Caco-2 (cell line): ENCODE measurements around the gene CREB3L2. TPM values are rescaled to one million over a fixed set of nuclear protein-coding genes. Genes with fewer than 3 reads are reported as not detected.

ENCODE experiments used
- BruUV-seq: library from RNA; stranded (reverse); fragments of 400-500 nt; replicated peaks from 2 replicates; lab custom pipeline; 2021; lab: Mats Ljungman, UMichigan
- CTCF ChIA-PET: fragments of 300-600 bp; sonication (Branson Sonifier 250); formaldehyde crosslinking; loops from one replicate; lab custom pipeline; 2022; ENCODE audit warnings: antibody characterized with exemption; lab: Charles Lee
- POLR2A ChIA-PET: fragments of 300-600 bp; sonication (Branson Sonifier 250); formaldehyde crosslinking; loops from one replicate; lab custom pipeline; 2022; ENCODE audit warnings: antibody characterized with exemption; lab: Charles Lee
- DNase-seq, 2 experiments: peaks; one replicate each; pipeline versions ENCODE4 v3.0.0 to v3.0.0-alpha.2; 2020 to 2022
- H3K27me3 ChIP-seq: replicated peaks from 2 replicates; pipeline ENCODE4 v1.6.0; 2011; ENCODE audit warnings: low read length; ENCODE audit not compliant: control insufficient read depth, insufficient read depth
- H3K36me3 ChIP-seq: 2 replicates; pipeline ENCODE4 v1.5.1; 2011; ENCODE audit warnings: low read length; ENCODE audit not compliant: control insufficient read depth, insufficient read depth
- H3K4me1 ChIP-seq: fragments of 250-450 bp; sonication (Bioruptor Pico); 2 replicates; pipeline ENCODE4 v1.5.1; 2020; ENCODE audit warnings: mild to moderate bottlenecking
- H3K4me3 ChIP-seq: 2 replicates; pipeline ENCODE4 v1.5.1; 2011; ENCODE audit warnings: low read depth, mild to moderate bottlenecking, control low read depth, low read length
- H3K9me3 ChIP-seq: fragments of 250-450 bp; sonication (Bioruptor Pico); 2 replicates; pipeline ENCODE4 v1.5.1; 2020; ENCODE audit warnings: mild to moderate bottlenecking, moderate library complexity
- H3K27ac Mint-ChIP-seq: one replicate; pipeline ENCODE4 v1.8.0; 2022; ENCODE audit warnings: mixed read lengths; ENCODE audit not compliant: unreplicated experiment
- H3K27me3 Mint-ChIP-seq: one replicate; pipeline ENCODE4 v1.8.0; 2022; ENCODE audit warnings: mixed read lengths; ENCODE audit not compliant: insufficient read depth, unreplicated experiment
- H3K36me3 Mint-ChIP-seq: one replicate; pipeline ENCODE4 v1.8.0; 2022; ENCODE audit warnings: mild to moderate bottlenecking, mixed read lengths; ENCODE audit not compliant: insufficient read depth, unreplicated experiment
- H3K4me1 Mint-ChIP-seq: one replicate; pipeline ENCODE4 v1.8.0; 2022; ENCODE audit warnings: low read depth, mixed read lengths; ENCODE audit not compliant: unreplicated experiment
- H3K4me3 Mint-ChIP-seq: one replicate; pipeline ENCODE4 v1.8.0; 2022; ENCODE audit warnings: mild to moderate bottlenecking, moderate library complexity, mixed read lengths; ENCODE audit not compliant: unreplicated experiment
- H3K9me3 Mint-ChIP-seq: one replicate; pipeline ENCODE4 v1.8.0; 2022; ENCODE audit warnings: mixed read lengths; ENCODE audit not compliant: unreplicated experiment
- CTCF ChIP-seq, 2 experiments: fragments of 200-600 bp in 1 of 2; IDR thresholded peaks; 1 replicate in 1 of 2; 2 replicates in 1 of 2; pipeline versions ENCODE4 v1.5.1 to v1.8.0; 2011 to 2022; ENCODE audit warnings: antibody characterized with exemption in 1 of 2, control low read depth in 1 of 2, inconsistent platforms in 1 of 2, low read depth in 1 of 2, low read length in 1 of 2, mild to moderate bottlenecking in 1 of 2, moderate library complexity in 1 of 2; ENCODE audit not compliant: insufficient read depth in 1 of 2, severe bottlenecking in 1 of 2, unreplicated experiment in 1 of 2
- intact Hi-C: fragments of 100-400 bp; cut with micrococcal nuclease; formaldehyde crosslinking; loops from one replicate; pipeline ENCODE4 v1.10.0; 2022; ENCODE audit not compliant: unreplicated experiment
- total RNA-seq: library from RNA; stranded (reverse); gene quantifications from 2 replicates; pipeline ENCODE4 v1.2.3, GENCODE V29; 2022

CREB3L2 gene
- total RNA-seq, 1 experiment from 2014 or later: 123 TPM

DNA sequence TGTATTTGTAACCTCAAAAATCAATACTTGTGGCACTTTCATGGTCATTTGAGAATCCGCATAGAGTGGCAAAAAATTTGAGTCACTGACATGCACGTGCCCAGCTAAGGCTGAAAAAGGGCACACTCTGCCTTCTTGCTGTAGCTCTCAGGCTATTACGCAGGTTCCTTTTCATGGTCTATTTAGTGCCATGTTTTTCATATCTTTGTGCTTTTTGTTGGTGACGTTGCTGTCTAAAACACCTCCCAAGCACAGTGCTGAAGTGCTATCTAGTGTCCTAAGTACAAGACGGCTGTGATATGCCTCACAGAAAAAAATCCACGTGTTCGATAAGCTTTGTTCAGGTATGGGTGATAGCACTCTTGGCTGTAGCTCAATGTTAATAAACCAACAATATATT, 50.9 kb downstream of the CREB3L2 start:
- Mint-ChIP-seq H3K36me3 (peaks cover 41% of the 10 kb centered on the region), H3K4me1 (peaks cover 66% of the 10 kb centered on the region), H3K27ac (no peak overlapping the region), H3K9me3 (no peaks in the 10 kb centered on the region), H3K27me3 (no peaks in the 10 kb centered on the region), H3K4me3 (no peak overlapping the region)
- no peaks in the 10 kb centered on the region for H3K9me3 ChIP-seq
- intact Hi-C loops: loop anchor here (5.0 kb wide), 2 partner anchors 34 to 446 kb away; no protein-coding TSS in a partner anchor
- no peak overlapping the region for H3K4me3 ChIP-seq
- no peak for DNase-seq
- peaks cover 77% of the 10 kb centered on the region for H3K4me1 ChIP-seq
- peaks cover 1% of the 10 kb centered on the region; the same call in 1 of the 2 replicates for H3K36me3 ChIP-seq
- no TSS peak for BruUV-seq
- no peak for TF ChIP-seq CTCF (IDR thresholded peaks at IDR 0.05; ENCODE audit: insufficient read depth in 1 of 2, low read depth in 1 of 2, low read length in 1 of 2, severe bottlenecking in 1 of 2, unreplicated experiment in 1 of 2)
- CTCF ChIA-PET: interaction anchor here (1.4 kb wide), 1 partner anchor 41 kb away, joined by 3 read pairs; no protein-coding TSS in a partner anchor
- H3K27me3 ChIP-seq: no peaks in the 10 kb centered on the region
- POLR2A ChIA-PET: interaction anchor here (0.6 to 1.3 kb wide), 2 partner anchors 41 to 44 kb away, joined by 3 to 5 read pairs; no protein-coding TSS in a partner anchor

DNA sequence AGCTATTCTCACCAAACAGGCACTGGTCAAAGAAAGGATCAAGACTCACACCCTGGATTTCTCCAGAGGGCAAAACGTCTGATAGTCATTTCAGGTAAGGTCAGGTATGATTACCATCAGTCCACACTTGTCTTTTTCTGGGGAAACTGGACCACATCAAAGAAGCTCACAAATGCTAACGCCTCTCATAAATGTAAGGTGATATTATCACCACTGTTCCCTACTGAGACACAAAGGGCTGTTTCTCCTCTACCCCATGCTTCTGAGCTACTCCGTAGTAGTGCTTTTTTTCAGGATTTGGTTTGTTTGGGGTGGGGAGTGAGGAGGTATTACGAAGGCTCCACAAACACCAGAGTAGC, 51.6 kb downstream of the CREB3L2 start:
- Histone ChIP-seq H3K4me3 (no peak overlapping the region), H3K9me3 (no peaks in the 10 kb centered on the region), H3K27me3 (no peaks in the 10 kb centered on the region), H3K4me1 (peaks cover 70% of the 10 kb centered on the region), H3K36me3 (peaks cover 1% of the 10 kb centered on the region; the same call in 1 of the 2 replicates)
- ChIA-PET CTCF (interaction anchor here (1.4 kb wide), 1 partner anchor 42 kb away, joined by 3 read pairs; no protein-coding TSS in a partner anchor), POLR2A (interaction anchor here (0.6 to 1.3 kb wide), 2 partner anchors 42 to 45 kb away, joined by 3 to 5 read pairs; no protein-coding TSS in a partner anchor)
- peaks cover 59% of the 10 kb centered on the region for H3K4me1 Mint-ChIP-seq
- no peak for TF ChIP-seq CTCF (IDR thresholded peaks at IDR 0.05; ENCODE audit: insufficient read depth in 1 of 2, low read depth in 1 of 2, low read length in 1 of 2, severe bottlenecking in 1 of 2, unreplicated experiment in 1 of 2)
- no peaks in the 10 kb centered on the region for H3K9me3 Mint-ChIP-seq
- H3K4me3 Mint-ChIP-seq: no peak overlapping the region
- H3K36me3 Mint-ChIP-seq: peaks cover 44% of the 10 kb centered on the region
- intact Hi-C loops: loop anchor here (5.0 kb wide), 2 partner anchors 33 to 447 kb away; no protein-coding TSS in a partner anchor
- peak overlapping the region; percentile 32 for H3K27ac Mint-ChIP-seq
- no TSS peak for BruUV-seq
- no peaks in the 10 kb centered on the region for H3K27me3 Mint-ChIP-seq
- DNase-seq: no peak

GRCh38 chr7:137949416-137950262, 52.2 kb downstream of the CREB3L2 start:
- H3K36me3 Mint-ChIP-seq: peaks cover 38% of the 10 kb centered on the region
- DNase-seq: no peak
- peak overlapping the region; percentile 32 for H3K27ac Mint-ChIP-seq
- ChIA-PET CTCF (interaction anchor here (1.4 kb wide), 1 partner anchor 43 kb away, joined by 3 read pairs; no protein-coding TSS in a partner anchor), POLR2A (interaction anchor here (1.3 kb wide), 1 partner anchor 42 kb away, joined by 5 read pairs; no protein-coding TSS in a partner anchor)
- no peaks in the 10 kb centered on the region for H3K27me3 Mint-ChIP-seq
- TF ChIP-seq CTCF (IDR thresholded peaks at IDR 0.05; ENCODE audit: insufficient read depth in 1 of 2, low read depth in 1 of 2, low read length in 1 of 2, severe bottlenecking in 1 of 2, unreplicated experiment in 1 of 2): no peak
- Histone ChIP-seq H3K9me3 (no peaks in the 10 kb centered on the region), H3K36me3 (peaks cover 1% of the 10 kb centered on the region; the same call in 1 of the 2 replicates), H3K4me1 (peaks cover 64% of the 10 kb centered on the region), H3K4me3 (no peak overlapping the region), H3K27me3 (no peaks in the 10 kb centered on the region)
- peaks cover 53% of the 10 kb centered on the region for H3K4me1 Mint-ChIP-seq
- no peaks in the 10 kb centered on the region for H3K9me3 Mint-ChIP-seq
- BruUV-seq: no TSS peak
- intact Hi-C loops: loop anchor here (5.0 kb wide), 2 partner anchors 32 to 448 kb away; no protein-coding TSS in a partner anchor
- H3K4me3 Mint-ChIP-seq: no peak overlapping the region
